DOHH2 (cell line): Measurements from ENCODE around the gene CD59.
"Not testable (repeated sequence)": the region's sequence is repeated elsewhere in the genome, so short reads cannot be mapped to it uniquely, and the experiment has no call there.

ENCODE experiments used
- H3F3A ChIP-seq: fragments of 200-600 bp; sonication (generic), shearing (Covaris generic); 2 replicates; pipeline ENCODE4 v1.6.0; 2016; ENCODE audit warnings: antibody characterized with exemption, mild to moderate bottlenecking; ENCODE audit not compliant: control insufficient read depth, insufficient read depth
- H3K27ac ChIP-seq: fragments of 200-600 bp; sonication (generic); 2 replicates; pipeline ENCODE4 v1.5.1; 2014; ENCODE audit warnings: low read depth, mild to moderate bottlenecking, low read length, moderate library complexity
- H3K27me3 ChIP-seq: fragments of 200-600 bp; sonication (generic); 2 replicates; pipeline ENCODE4 v1.6.1; 2014; ENCODE audit warnings: mild to moderate bottlenecking, low read length, mixed read lengths; ENCODE audit not compliant: control insufficient read depth
- H3K36me3 ChIP-seq: fragments of 200-600 bp; sonication (generic); 2 replicates; pipeline ENCODE4 v1.6.1; 2014; ENCODE audit warnings: mild to moderate bottlenecking, low read length, moderate library complexity, mixed read lengths; ENCODE audit not compliant: control insufficient read depth
- H3K4me1 ChIP-seq: fragments of 200-600 bp; sonication (generic); 2 replicates; pipeline ENCODE4 v1.6.1; 2014; ENCODE audit warnings: mild to moderate bottlenecking, low read length, mixed read lengths; ENCODE audit not compliant: control insufficient read depth
- H3K4me2 ChIP-seq: fragments of 200-600 bp; sonication (generic); 2 replicates; pipeline ENCODE4 v1.6.0; 2014; ENCODE audit warnings: mild to moderate bottlenecking, low read length, moderate library complexity
- H3K4me3 ChIP-seq: fragments of 200-600 bp; sonication (generic); 2 replicates; pipeline ENCODE4 v1.5.1; 2014; ENCODE audit warnings: mild to moderate bottlenecking, low read length, mixed read lengths
- H3K79me2 ChIP-seq: fragments of 200-600 bp; sonication (generic); 2 replicates; pipeline ENCODE4 v1.6.1; 2014; ENCODE audit warnings: mild to moderate bottlenecking, low read length, mixed read lengths; ENCODE audit not compliant: control insufficient read depth
- H3K9me2 ChIP-seq: fragments of 200-600 bp; sonication (generic); replicated peaks from 2 replicates; pipeline ENCODE4 v1.6.1; 2014; ENCODE audit warnings: mild to moderate bottlenecking, low read length, mixed read lengths; ENCODE audit not compliant: control insufficient read depth
- H3K9me3 ChIP-seq: fragments of 200-600 bp; sonication (generic); 2 replicates; pipeline ENCODE4 v1.6.1; 2014; ENCODE audit warnings: antibody characterized with exemption, low read length, mixed read lengths; ENCODE audit not compliant: control insufficient read depth, insufficient read depth
- H4K20me1 ChIP-seq: fragments of 200-600 bp; sonication (generic); 2 replicates; pipeline ENCODE4 v1.6.0; 2014; ENCODE audit warnings: low read depth, mild to moderate bottlenecking, antibody characterized with exemption, low read length, moderate library complexity; ENCODE audit not compliant: control insufficient read depth, insufficient read depth
- CTCF ChIP-seq: fragments of 200-600 bp; sonication (generic); IDR thresholded peaks from one replicate; pipeline ENCODE4 v1.5.1; 2014; ENCODE audit warnings: antibody characterized with exemption, mild to moderate bottlenecking, low read depth, low read length; ENCODE audit not compliant: poor library complexity, severe bottlenecking
- EZH2phosphoT487 ChIP-seq: fragments of 200-600 bp; sonication (generic); IDR thresholded peaks from 2 replicates; pipeline ENCODE4 v1.6.1; 2017; ENCODE audit warnings: borderline replicate concordance, mild to moderate bottlenecking, antibody characterized with exemption, low read length, moderate library complexity, mixed read lengths

Gene CD59

GRCh38 chr11:33709466-33709865, 26.8 kb downstream of the CD59 start:
- H3K9me3 ChIP-seq, result no peaks in the 10 kb centered on the region
- H3K27me3 ChIP-seq, result no peaks in the 10 kb centered on the region
- no peak overlapping the region for H3K4me3 ChIP-seq
- no peak overlapping the region for H3K4me2 ChIP-seq
- H3F3A ChIP-seq, result no peaks in the 10 kb centered on the region
- peaks cover 9% of the 10 kb centered on the region for H3K36me3 ChIP-seq
- TF ChIP-seq EZH2phosphoT487, result no peak
- no peak for TF ChIP-seq CTCF
- no peaks in the 10 kb centered on the region for H3K4me1 ChIP-seq
- no peaks in the 10 kb centered on the region for H3K79me2 ChIP-seq
- no peaks in the 10 kb centered on the region for H3K9me2 ChIP-seq
- H4K20me1 ChIP-seq, result no peaks in the 10 kb centered on the region
- H3K27ac ChIP-seq, result no peak overlapping the region

DNA sequence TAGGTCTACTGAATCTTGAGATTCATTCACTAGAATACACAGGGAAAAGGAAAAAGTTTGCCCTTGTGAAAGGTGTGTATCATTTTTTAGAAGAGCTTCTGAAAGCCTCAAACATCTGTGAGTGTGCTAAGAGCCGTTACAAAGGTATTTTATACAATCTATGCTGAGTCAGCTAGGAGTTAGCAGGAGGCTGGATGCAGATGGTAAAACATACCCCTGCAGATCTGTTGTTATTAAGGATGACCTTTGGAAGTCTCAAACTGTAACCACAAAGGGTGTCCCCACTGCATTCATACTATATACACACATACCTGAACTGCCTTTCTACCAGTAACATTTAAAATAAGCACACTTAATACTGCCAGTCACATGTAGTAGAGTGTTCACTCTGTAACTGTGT, 27.2 kb downstream of the CD59 start:
- Histone ChIP-seq H3K9me3 (no peaks in the 10 kb centered on the region), H3K36me3 (peaks cover 7% of the 10 kb centered on the region), H3K27ac (no peak overlapping the region), H3K4me1 (no peaks in the 10 kb centered on the region), H3K27me3 (no peaks in the 10 kb centered on the region), H3K4me3 (no peak overlapping the region), H3K9me2 (no peaks in the 10 kb centered on the region), H3F3A (no peaks in the 10 kb centered on the region), H3K4me2 (no peak overlapping the region), H4K20me1 (no peaks in the 10 kb centered on the region), H3K79me2 (no peaks in the 10 kb centered on the region)
- TF ChIP-seq EZH2phosphoT487 (no peak), CTCF (no peak)

GRCh38 chr11:33707831-33708230, 28.4 kb downstream of the CD59 start:
- H4K20me1 ChIP-seq, H3K4me1 ChIP-seq, H3K36me3 ChIP-seq, H3K27ac ChIP-seq, H3K4me3 ChIP-seq, H3K79me2 ChIP-seq, H3K9me3 ChIP-seq, H3K4me2 ChIP-seq, H3K9me2 ChIP-seq, H3F3A ChIP-seq, H3K27me3 ChIP-seq: not testable (repeated sequence)

GRCh38 chr11:33706966-33707365, 29.3 kb downstream of the CD59 start:
- Histone ChIP-seq H3K27me3 (no peaks in the 10 kb centered on the region), H3K4me3 (no peak overlapping the region), H3K9me2 (no peaks in the 10 kb centered on the region), H4K20me1 (no peaks in the 10 kb centered on the region), H3K36me3 (peaks cover 7% of the 10 kb centered on the region), H3F3A (no peaks in the 10 kb centered on the region), H3K79me2 (no peaks in the 10 kb centered on the region), H3K4me2 (no peak overlapping the region), H3K4me1 (no peaks in the 10 kb centered on the region), H3K27ac (no peak overlapping the region), H3K9me3 (no peaks in the 10 kb centered on the region)
- TF ChIP-seq CTCF (no peak), EZH2phosphoT487 (no peak)
